GM21367 (cell line): Measurements from ENCODE around the gene CCDC192.
"Not testable (repeated sequence)": the region's sequence is repeated elsewhere in the genome, so short reads cannot be mapped to it uniquely, and the experiment has no call there.

Experiments used
- ATAC-seq: cut with Tn5 transposase; IDR thresholded peaks from one replicate; pipeline ENCODE4 v1.9.1; 2021; ENCODE audit not compliant: unreplicated experiment

CCDC192 gene, protein sequence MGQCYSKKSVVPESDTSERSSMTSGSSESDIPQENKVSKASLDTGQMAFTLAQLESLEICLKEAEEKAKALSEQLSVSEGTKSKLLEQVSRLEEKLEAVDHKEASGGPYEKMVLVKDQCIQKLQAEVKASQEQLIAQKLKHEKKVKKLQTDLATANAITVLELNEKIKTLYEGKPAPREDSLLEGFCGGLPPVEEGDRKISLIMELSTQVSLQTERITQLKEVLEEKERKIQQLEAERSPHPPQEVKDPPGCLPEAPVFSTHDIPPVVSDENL

DNA sequence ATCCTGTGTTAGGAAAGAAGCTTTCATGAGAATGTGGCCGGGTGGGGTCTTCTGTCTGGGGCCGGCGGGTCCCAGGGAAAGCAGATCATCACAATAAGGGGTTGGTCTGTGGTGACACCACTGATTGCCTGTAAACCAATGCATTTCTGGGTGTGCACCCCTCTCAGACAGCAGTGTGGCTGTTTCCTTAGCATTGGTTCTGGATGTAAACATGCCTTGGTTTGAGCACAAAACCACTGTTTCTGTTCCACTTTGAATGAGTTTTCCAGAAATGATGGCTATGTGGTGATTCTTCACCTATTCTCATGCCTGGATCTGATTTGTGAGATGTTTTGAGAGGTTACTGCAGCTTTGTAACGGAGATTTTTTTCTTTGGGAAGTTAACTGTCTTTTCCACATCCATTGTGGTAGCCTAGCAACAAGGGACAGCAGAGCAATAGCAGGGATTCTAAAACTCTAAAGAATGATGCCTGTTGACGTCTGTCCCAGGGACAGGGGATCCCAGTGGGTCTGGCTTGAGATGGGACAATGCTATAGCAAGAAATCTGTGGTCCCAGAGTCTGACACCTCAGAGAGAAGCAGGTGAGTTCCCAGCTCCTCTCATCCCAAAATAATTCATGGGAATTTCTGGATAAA is at the start of gene CCDC192:
TSS of gene CCDC192 (plus strand) at position 466 of the 636 bp plus-strand sequence. CDS start at position 521, 55 bp downstream.
- ATAC-seq, result no peak

DNA sequence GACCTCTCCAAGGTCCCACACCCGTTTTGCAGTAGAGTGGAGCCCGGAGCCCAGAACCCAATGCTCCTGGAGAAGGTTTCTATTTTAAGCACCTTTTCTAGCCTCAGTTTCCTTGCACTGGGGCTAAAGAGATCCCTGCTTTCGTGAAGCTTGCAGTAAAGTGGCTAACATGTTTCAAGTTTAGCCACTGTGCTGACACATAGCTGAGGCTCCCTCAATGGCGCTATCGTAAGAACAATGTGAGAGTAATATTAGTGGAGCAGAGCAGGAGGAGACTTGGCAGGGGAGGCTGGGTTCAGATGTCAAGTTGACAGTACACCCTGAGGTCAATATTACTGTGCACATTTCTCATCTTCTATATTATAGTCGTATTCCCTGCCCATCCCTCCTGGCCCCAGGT is 46.4 kb upstream of the CCDC192 start:
- no peak for ATAC-seq

DNA sequence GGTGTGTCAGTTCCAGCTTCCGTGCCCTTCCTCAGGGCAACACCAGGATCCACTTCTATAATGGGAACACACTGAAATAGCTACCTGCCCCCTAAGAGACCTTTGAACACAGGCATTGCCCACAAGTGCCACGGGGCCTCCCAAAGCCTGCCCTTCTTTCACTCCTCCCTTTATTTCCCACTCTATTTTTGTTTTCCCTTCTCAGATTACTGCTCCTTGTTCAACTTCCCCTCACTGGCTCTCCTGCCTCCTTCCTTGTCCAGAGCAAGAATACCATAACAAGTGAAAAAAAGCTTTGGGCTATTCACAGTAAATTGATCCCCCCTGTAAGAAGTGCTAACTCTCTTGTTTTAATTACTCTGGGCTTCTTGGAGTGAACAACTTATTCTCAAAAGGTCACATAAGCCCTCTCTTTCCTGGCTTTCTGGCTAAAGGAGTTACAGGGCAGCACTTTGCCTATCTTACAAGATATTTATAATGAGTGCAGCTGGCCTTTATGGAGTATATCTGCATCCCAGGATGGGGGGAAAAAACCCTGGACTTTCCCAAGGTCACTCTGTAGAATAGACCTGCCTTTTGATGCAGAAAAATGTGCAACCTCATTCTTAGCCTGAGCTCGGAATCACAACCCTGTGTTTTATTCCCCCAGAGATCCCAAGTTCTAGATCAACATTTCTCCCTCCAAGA is 43.0 kb upstream of the CCDC192 start:
- no peak for ATAC-seq

DNA sequence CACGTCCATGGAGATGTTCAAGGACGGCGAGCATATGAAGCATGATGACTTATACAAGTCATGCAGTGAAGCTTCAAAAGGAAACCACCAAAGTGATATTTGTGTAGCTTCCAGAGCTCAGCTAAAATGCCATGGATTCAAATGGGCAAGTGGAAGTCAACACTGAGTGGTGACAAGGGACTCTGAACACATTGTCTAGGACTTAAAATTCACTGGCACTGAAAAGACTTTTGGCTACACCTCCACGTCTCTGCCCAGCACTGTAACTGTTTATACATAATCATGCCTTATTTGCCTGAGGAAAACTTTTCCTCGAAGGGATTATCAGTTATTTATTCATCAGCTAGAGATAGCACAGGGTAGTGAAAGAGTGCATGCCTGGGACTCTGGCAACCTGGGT is 39.1 kb upstream of the CCDC192 start:
- no peak for ATAC-seq

DNA sequence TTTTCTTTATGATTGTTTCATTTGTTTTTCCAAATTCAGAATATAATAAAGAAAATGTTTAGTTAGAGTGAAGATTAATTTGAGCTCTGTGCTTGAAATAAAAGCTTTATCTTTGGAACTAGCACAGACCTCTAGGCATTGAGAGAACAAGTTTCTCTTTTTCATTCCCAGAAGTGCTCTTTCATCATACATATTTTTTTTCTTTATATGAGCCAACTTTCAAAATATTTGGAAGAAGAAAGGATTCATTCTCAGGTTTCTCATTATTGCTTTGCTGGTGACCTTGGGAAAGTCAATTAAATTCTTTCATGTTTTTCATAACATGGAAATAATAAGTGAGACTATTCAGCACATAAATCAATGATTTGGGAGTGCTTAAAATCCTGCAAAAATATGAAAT is 37.5 kb upstream of the CCDC192 start:
- no peak for ATAC-seq

DNA sequence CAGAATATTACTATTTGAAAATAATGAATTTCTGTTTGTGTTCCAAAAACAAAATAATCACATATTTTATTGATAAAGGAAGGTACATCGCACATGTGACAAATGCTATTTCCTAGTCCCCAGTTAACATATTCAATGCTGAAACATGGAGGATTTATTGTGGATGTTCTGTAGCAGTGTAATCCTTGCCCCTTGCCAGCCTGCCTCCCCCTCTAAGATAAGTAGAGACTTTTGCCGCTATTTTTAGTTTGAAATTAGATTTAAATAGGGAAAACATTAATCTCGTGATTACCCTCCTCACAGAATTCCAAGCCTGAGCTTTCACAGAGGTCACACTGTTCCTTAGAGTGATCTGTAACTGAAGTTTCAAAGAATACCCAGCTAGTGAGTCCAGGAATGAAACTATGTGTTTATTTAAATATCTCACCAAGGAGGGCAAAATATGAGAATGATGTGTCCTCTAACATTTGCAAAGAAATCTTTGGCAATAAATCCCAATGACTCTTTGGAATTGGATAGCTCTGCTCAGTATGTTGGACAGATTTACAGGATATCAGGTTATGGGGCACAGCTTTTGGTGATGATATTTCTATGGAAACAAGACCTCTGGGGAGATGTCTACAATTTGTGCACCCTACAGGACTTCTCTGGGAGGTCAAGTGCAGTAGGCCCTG is 37.0 kb upstream of the CCDC192 start:
- no peak for ATAC-seq

DNA sequence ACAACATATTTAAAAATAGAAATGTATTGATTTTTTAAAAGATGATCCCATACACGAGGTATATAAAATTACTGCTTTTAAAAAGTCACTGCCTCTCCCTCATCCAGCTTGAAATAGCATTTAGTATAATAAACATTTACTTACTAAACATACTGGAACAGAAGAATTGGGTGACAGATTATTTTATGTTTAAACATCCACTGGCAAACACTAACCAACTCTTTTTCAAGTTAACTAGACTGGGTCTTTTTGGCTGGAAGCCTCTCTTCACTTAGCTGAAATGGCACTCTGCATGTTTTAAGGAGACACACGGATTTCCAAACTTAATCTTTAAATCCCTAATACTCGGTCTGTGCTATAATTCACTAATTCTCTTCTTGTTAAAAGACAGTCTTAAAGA is 35.3 kb upstream of the CCDC192 start:
- ATAC-seq, result no peak

DNA sequence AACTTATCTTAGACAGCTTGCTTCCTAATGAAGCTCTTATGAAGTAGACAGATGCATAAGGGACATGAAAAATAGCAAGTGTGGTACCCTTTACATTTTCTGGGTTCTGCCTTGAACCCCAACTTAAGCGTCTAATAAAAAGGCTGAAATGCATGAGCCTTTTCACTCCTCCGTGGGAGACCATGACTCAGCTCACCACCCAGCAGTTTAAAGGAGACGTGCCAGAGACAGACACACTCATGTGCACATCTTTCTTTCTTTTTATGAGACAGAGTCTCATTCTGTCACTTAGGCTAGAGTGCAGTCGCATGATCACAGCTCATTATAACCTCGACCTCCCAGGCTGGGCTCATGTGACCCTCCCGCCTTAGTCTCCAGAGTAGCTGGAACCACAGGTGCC is 32.0 kb upstream of the CCDC192 start:
- no peak for ATAC-seq

DNA sequence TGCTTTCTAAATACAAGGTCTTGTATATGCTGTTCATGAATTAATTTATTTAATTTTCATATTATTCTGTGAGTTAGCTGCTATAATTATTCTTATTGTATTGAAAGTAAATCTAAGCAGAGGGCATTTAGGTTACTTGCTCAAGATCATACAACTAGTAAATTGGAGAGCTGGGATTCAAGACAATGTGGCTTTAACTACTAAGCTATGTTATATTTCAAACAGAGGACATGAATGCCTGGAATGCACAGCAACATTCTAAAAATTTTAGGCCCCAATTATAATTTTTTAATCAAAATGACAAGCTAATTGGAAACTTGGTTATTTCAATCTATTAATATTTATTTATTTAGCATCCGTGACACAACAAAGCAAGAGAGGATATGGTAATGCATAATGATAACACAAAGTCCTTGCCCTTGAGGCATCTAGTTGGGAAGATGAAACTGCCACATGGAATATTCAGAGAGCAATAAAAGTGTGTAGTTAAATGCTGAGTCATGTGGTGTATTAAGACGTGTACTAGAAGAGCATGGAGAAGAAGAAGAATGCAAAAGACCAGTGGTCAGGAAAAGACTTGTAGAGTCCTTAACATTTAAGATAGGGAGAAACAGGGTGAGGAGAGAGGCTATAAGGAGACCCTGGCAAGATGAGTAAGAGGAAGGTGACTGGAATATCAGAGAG is 29.9 kb upstream of the CCDC192 start:
- ATAC-seq, result no peak

DNA sequence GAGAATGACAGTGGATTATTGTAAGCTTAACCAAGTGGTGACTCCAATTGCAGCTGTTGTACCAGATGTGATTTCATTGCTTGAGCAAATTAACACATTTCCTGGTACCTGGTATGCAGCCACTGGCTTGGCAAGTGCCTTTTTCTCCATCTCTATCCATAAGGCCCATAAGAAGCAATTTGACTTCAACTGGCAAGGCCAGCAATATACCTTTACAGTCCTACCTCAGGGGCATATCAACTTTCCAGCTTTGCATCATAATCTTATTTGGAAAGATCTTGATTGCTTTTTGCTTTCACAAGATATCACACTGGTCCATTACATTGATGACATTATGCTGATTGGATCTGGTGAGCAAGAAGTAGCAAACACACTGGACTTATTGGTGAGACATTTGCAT is 26.2 kb upstream of the CCDC192 start:
- not testable (repeated sequence) for ATAC-seq

DNA sequence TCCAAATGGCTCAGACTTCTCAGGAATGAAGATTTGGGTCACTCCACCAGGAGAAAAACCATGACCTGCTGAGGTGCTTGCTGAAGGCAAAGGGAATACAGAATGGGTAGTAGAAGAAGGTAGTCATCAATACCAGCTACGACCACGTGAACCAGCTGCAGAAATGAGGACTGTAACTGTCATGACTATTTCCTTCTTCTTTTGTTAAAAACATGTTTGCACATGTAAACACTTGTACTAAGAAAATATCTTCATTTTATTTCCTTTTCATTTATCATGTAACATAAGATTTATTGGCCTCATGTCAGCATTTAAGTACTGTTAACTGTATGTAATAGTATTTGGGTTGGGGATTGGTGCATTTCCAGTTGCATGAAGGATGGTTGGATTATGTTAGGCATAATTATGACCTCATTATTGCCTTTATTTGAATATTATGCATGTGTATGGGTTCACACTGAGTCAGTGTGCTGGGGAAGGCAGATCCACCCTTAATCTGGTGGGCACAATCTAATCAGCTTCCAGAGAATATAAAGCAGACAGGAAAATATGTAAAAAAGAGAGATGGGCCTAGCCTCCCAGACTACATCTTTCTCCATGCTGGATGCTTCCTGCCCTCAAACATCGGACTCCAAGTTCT is 23.4 kb upstream of the CCDC192 start:
- ATAC-seq, result not testable (repeated sequence)

DNA sequence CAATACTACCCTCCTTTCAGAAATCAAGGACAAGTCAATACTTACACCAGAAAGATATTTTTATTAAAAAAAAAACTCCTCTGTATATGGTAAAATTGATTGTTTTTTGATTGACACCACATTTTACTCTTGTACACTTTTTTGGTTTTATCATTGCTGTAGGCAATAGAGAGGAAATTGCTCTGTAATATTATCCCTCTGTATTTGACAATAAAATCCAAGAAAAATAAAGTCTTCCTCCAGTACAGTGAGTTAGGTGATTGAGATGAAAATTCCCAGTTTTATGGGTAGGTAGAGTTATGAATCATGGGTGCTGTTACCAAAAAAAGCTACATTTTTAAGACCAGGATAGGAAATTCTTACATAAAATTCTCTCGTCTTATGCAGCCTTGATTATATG is 22.6 kb upstream of the CCDC192 start:
- ATAC-seq, result no peak

DNA sequence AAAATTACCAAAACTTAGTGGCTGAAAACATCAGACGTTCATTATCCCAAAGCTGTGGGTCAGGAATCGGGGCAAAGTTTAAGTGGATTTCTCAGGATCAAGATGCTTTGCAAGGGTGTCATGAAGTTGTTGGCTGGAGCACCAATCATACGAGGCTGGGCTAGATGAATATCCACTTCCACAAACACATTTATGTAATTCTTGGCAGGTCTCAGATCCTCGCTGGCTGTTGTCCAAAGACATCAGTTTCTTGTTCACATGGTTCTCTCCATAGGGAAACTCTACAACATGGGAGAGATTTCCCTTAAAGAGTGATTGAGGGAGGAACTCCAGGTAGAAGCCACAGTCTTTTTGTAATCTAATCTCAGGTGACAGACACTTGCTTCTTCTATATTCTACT is 20.2 kb upstream of the CCDC192 start:
- ATAC-seq, result no peak

DNA sequence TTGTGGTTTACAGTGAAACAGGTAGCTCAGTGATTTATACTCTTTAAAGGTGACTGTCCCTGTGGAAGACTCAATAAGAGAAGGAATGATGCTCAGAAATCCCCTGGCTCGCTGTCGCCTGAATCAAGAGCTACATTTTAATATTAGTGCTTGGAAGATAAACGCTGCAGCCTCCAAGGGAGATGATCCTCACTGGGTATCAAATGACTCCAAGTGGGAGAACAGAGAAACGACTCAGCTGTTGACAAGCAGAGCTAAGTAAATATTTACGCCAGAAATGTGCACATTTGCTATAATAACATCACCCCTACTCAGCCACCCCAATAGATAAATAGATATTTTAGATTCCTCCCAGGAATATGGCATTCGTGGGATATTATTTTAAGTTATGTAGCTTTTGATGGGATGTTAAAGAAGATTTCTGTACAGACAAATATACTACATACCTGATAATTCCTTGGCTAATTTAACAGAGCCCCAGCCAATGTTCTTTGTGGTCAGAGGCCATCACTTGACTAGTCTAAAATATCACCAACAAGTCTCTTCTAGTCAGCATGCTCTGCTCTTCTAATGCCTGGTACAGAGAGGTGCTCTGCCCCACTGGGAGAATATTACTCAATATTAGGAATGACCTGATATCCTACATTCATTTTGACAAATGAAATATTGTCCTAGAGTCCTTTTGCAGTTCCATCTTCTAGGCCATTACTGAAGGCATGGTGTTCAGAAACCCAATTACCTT is 18.3 kb upstream of the CCDC192 start:
- ATAC-seq, result no peak

DNA sequence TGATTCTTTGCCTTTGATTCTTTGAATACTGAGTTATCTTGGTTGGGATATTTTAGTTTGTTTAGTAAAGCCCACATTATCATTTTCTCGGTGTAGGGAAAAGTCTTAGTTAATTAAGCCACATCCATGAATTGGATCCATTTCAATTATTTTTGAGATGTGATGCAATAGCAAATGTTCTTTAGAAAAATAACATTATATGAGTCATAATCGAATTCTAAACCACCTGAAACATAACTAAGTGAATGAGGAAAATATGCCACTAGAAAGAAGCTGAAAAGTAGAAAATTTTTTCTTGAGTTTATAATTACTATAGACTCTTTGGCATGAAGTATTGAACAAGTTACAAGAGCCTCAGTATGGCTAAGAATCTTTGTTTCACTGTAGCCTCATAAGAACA is 17.5 kb upstream of the CCDC192 start:
- no peak for ATAC-seq

DNA sequence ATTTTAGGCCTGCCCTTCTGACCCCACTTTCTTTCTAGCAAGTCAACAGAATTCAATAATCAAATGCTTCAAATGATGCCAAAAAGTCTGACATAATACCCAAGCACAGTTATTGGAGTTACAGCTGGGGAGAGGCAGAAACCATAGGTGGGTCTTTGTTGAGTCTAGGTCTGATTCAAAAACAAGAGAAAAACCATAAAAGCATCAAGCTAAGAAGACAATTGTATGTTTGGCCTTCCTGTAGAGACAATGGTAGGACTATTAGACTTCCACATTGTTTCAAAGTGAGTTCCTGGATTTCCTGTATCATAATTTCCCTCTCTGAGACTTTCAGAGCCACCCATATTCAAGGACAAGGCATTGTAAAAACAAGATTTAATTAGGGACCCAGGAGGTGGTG is 16.8 kb upstream of the CCDC192 start:
- no peak for ATAC-seq

DNA sequence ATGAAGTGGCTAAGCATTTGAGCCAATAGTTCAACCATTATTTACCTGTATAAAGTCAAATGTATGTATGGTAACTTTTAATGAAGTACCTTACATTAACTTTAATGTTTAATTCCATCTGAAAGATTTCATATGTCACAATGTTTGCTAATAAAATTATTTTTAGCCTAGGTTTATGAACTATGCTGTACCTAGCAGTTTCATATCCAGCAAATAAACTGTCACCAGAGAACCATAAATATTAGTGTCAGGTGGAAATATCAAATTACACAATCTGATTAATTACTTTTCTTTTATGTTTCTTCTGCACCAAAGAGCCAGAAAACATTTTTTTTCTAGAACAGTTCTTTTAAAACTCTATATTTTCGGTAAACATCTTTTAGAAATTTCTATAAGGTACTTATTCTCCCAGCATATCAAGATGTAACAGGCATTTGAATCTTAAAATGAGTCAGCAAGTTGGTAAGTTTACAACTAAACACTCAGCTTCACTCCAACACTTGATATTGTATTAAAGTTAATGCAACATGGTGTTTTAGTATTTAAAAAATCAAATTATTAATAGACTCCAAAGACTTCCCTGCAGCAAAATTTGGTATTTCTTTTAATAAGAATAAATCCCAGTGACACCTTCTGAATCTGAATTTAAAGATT is 8.5 kb upstream of the CCDC192 start:
- no peak for ATAC-seq

DNA sequence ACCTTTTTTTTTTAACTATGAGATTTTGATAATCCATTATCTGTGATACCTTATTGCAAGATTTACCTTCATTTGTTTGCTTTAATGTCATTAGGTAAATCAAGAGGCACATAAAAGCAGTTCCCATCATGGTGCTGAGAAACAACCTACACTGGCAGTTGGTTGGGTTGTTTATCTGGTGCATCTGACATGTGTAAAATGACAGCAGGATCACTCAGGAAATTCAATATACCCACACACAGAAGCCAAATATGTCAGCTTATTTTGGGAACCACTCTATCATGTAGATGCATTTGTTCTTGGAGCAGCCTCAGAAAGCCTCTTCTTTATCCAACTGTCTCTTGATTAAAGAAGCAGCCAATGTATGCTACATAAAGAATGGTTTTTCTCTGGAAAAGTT is 7.8 kb upstream of the CCDC192 start:
- no peak for ATAC-seq

DNA sequence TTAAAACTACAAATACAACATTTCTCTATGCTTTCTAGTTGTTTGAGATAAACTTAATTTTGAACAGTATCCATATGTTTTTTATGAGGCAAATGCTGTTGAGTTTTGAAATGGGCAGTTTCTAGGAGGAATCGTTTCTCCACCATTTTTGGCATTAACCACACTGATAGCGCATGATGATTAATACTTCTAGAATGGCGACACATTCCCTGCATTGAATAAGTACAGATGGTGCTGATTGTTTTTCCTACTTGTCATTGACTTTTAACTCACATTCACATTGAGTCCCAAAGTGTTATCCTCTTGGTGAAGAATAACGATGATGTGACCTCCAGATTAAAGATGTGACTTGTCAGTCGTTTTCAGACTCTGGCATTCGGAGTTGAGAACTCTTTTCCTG is 6.5 kb upstream of the CCDC192 start:
- ATAC-seq, result no peak
